ENCODE data around the gene FITM1.

DNA sequence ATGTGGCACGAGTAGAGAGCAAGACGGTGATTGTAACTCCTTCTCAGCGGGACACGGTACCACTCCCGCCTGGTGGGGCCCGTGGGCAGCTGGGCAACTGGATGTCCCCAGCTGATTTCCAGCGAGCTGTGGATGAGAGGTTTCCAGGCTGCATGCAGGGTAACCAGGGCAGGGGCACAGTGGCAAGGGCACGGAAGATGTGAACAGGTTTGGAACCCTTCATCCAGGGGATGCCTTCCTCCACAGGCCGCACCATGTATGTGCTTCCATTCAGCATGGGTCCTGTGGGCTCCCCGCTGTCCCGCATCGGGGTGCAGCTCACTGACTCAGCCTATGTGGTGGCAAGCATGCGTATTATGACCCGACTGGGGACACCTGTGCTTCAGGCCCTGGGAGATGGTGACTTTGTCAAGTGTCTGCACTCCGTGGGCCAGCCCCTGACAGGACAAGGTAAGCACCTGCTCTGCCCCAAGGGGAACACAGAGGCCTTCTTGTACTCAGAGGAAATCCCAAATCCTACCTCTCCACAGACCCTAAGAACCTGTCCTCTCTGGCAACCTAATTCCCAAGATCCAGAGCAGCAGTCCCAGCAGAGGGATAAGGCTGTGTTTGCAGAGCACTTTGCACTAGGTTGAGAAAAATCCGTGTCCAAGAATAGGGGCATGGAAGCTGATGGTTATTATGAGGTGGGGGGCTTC lies 32.1 kb upstream of the FITM1 start:
- TF ChIP-seq, protein P1, sequence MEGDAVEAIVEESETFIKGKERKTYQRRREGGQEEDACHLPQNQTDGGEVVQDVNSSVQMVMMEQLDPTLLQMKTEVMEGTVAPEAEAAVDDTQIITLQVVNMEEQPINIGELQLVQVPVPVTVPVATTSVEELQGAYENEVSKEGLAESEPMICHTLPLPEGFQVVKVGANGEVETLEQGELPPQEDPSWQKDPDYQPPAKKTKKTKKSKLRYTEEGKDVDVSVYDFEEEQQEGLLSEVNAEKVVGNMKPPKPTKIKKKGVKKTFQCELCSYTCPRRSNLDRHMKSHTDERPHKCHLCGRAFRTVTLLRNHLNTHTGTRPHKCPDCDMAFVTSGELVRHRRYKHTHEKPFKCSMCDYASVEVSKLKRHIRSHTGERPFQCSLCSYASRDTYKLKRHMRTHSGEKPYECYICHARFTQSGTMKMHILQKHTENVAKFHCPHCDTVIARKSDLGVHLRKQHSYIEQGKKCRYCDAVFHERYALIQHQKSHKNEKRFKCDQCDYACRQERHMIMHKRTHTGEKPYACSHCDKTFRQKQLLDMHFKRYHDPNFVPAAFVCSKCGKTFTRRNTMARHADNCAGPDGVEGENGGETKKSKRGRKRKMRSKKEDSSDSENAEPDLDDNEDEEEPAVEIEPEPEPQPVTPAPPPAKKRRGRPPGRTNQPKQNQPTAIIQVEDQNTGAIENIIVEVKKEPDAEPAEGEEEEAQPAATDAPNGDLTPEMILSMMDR (optimal IDR thresholded peaks at IDR 0.05 in 1 of 3, IDR thresholded peaks at IDR 0.05 in 1 of 3, conservative IDR thresholded peaks at IDR 0.05 in 1 of 3; ENCODE audit: extremely low read depth in 1 of 3, insufficient read depth in 2 of 3, low read length in 3 of 3) = no peak
- no peak for TF ChIP-seq EZH2 (IDR thresholded peaks at IDR 0.05; ENCODE audit: low read length)
